HEK293 (cell line): ENCODE measurements around the gene UCK1.

ENCODE experiments used
- CTCF ChIA-PET: fragments of 350-600 bp; formaldehyde crosslinking; extraction: SDS; loops from one replicate; lab custom pipeline; 2021; ENCODE audit warnings: antibody characterized with exemption; lab: Yijun Ruan, JAX
- POLR2A ChIA-PET: fragments of 300-600 bp; formaldehyde crosslinking; extraction: SDS; loops from one replicate; lab custom pipeline; 2020; ENCODE audit warnings: antibody characterized with exemption, inconsistent platforms; lab: Yijun Ruan, JAX
- H3K27ac ChIP-seq: fragments of 200-500 bp; sonication (Bioruptor generic); 2 replicates; pipeline ENCODE4 v1.5.1; 2014; ENCODE audit warnings: low read depth, low read length, control low read depth, inconsistent platforms; ENCODE audit errors: extremely low read depth
- H3K36me3 ChIP-seq, 2 experiments: fragments of 200-500 bp in 1 of 2; sonication (Bioruptor generic) in 1 of 2; 1 replicate in 1 of 2; 2 replicates in 1 of 2; pipeline ENCODE4 v1.5.1; 2014 to 2017; ENCODE audit warnings: inconsistent platforms in 2 of 2, low read length in 2 of 2; ENCODE audit not compliant: control insufficient read depth in 2 of 2, insufficient read depth in 1 of 2
- H3K4me1 ChIP-seq: fragments of 200-500 bp; sonication (Bioruptor generic); 2 replicates; pipeline ENCODE4 v1.5.1; 2014; ENCODE audit warnings: mild to moderate bottlenecking, low read length, inconsistent platforms; ENCODE audit not compliant: control insufficient read depth, insufficient read depth
- H3K4me3 ChIP-seq: 2 replicates; pipeline ENCODE4 v1.5.1; 2011; ENCODE audit warnings: low read depth, mild to moderate bottlenecking, control low read depth, low read length, moderate library complexity
- H3K9me3 ChIP-seq: fragments of 200-500 bp; sonication (Bioruptor generic); 2 replicates; pipeline ENCODE4 v1.5.1; 2014; ENCODE audit warnings: low read depth, low read length, inconsistent platforms; ENCODE audit not compliant: control insufficient read depth, insufficient read depth
- GLI4 ChIP-seq: fragments of 450-650 bp; formaldehyde crosslinking; IDR thresholded peaks from 2 replicates; pipeline ENCODE4 v1.5.1; 2016; ENCODE audit warnings: missing biosample characterization, missing genetic modification characterization
- GLIS1 ChIP-seq: fragments of 450-650 bp; formaldehyde crosslinking; IDR thresholded peaks from 2 replicates; pipeline ENCODE4 v1.5.1; 2016; ENCODE audit warnings: missing biosample characterization, missing genetic modification characterization
- HOXA7 ChIP-seq: sonication (generic); formaldehyde crosslinking; IDR thresholded peaks from 2 replicates; pipeline ENCODE4 v1.8.1; 2022; ENCODE audit warnings: missing genetic modification reagents, borderline replicate concordance
- KLF8 ChIP-seq: fragments of 450-650 bp; formaldehyde crosslinking; IDR thresholded peaks from 2 replicates; pipeline ENCODE4 v1.5.1; 2016; ENCODE audit warnings: missing biosample characterization, missing genetic modification characterization
- MZF1 ChIP-seq: fragments of 450-650 bp; formaldehyde crosslinking; IDR thresholded peaks from 2 replicates; pipeline ENCODE4 v1.5.1; 2017; ENCODE audit warnings: missing biosample characterization, missing genetic modification characterization, borderline replicate concordance
- TRIM28 ChIP-seq: IDR thresholded peaks from 2 replicates; pipeline ENCODE4 v1.6.1; 2011; ENCODE audit warnings: low read length, control low read depth, borderline replicate concordance
- ZIC2 ChIP-seq: fragments of 450-650 bp; formaldehyde crosslinking; IDR thresholded peaks from 2 replicates; pipeline ENCODE4 v1.5.1; 2016; ENCODE audit warnings: missing biosample characterization, missing genetic modification characterization
- ZNF24 ChIP-seq: fragments of 450-650 bp; formaldehyde crosslinking; IDR thresholded peaks from 2 replicates; pipeline ENCODE4 v1.5.1; 2016; ENCODE audit warnings: missing biosample characterization, missing genetic modification characterization
- ZNF335 ChIP-seq: fragments of 450-650 bp; formaldehyde crosslinking; conservative IDR thresholded peaks from 2 replicates; pipeline ENCODE4 v1.5.1; 2016; ENCODE audit warnings: missing biosample characterization, missing genetic modification characterization
- ZNF350 ChIP-seq: fragments of 450-650 bp; formaldehyde crosslinking; IDR thresholded peaks from 2 replicates; pipeline ENCODE4 v1.5.0; 2017; ENCODE audit warnings: missing biosample characterization, mild to moderate bottlenecking, missing genetic modification characterization
- ZNF585B ChIP-seq: fragments of 450-650 bp; formaldehyde crosslinking; IDR thresholded peaks from 2 replicates; pipeline ENCODE4 v1.5.1; 2016; ENCODE audit warnings: missing biosample characterization, missing genetic modification characterization
- ZNF654 ChIP-seq: fragments of 450-650 bp; formaldehyde crosslinking; IDR thresholded peaks from 2 replicates; pipeline ENCODE4 v1.5.1; 2016; ENCODE audit warnings: low read depth, missing biosample characterization, missing genetic modification characterization
- ZNF777 ChIP-seq: fragments of 450-650 bp; formaldehyde crosslinking; IDR thresholded peaks from 2 replicates; pipeline ENCODE4 v1.5.1; 2017; ENCODE audit warnings: missing biosample characterization, missing genetic modification characterization, borderline replicate concordance
- ZNF791 ChIP-seq: fragments of 450-650 bp; formaldehyde crosslinking; IDR thresholded peaks from 2 replicates; pipeline ENCODE4 v1.5.1; 2016; ENCODE audit warnings: missing biosample characterization, missing genetic modification characterization
- ZXDB ChIP-seq: fragments of 450-650 bp; formaldehyde crosslinking; IDR thresholded peaks from 2 replicates; pipeline ENCODE4 v1.5.1; 2016; ENCODE audit warnings: missing biosample characterization, missing genetic modification characterization
- TF ChIP-seq, protein P1 (sequence below): fragments of 450-650 bp; formaldehyde crosslinking; IDR thresholded peaks from 2 replicates; pipeline ENCODE4 v1.5.1; 2016; ENCODE audit warnings: missing biosample characterization, missing genetic modification characterization, borderline replicate concordance
- TF ChIP-seq, protein P2 (sequence below): fragments of 450-650 bp; formaldehyde crosslinking; IDR thresholded peaks from 2 replicates; pipeline ENCODE4 v1.5.1; 2017; ENCODE audit warnings: missing biosample characterization, missing genetic modification characterization
- TF ChIP-seq, protein P3 (sequence below): fragments of 450-650 bp; formaldehyde crosslinking; conservative IDR thresholded peaks from 2 replicates; pipeline ENCODE4 v1.5.1; 2016; ENCODE audit warnings: low read depth, missing biosample characterization, missing genetic modification characterization
- TF ChIP-seq, protein P4 (sequence below): fragments of 450-650 bp; formaldehyde crosslinking; IDR thresholded peaks from 2 replicates; pipeline ENCODE4 v1.5.1; 2016; ENCODE audit warnings: missing biosample characterization, missing genetic modification characterization
- TF ChIP-seq, protein P5 (sequence below): fragments of 450-650 bp; formaldehyde crosslinking; IDR thresholded peaks from 2 replicates; pipeline ENCODE4 v1.5.1; 2016; ENCODE audit warnings: missing biosample characterization, missing genetic modification characterization
- TF ChIP-seq, protein P6 (sequence below): fragments of 450-650 bp; formaldehyde crosslinking; IDR thresholded peaks from 2 replicates; pipeline ENCODE4 v1.5.1; 2016; ENCODE audit warnings: missing biosample characterization, missing genetic modification characterization

Gene UCK1

DNA sequence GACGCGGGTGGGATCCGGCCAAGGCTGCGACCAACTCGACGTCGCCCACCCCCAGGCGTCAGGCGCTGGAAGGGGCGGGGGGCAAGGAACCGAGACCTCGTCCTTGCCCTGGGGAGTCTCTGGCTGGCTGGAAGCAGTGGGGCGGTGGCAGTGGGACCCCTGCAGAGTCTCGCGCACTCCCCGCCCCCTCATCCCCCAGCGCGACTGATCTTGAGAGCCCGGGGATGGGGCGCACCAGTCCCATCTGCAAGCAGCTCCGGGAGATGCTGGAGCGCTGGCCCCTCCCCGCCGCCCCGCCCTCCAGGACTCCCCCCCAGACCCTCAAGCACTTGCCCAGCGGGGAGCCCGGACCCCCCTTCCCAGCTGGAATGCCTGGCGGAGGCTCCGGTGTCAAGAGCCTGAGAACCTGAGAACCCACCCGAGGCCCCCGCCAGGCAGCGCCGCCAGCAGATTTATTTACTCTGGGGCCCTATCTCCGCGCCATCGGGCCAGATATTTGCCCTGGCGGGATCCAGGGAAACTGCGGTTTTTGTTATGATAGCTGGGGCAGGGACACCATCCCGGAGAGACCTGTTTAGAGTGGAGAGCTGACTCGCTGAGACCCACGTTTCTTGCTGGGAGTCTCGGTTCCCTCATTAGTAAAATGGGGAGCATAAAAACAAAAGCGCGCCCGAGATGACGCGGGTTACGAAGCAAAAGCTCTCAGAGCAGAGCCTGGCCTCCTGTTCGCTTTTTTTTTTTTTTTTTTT, 15.4 kb upstream of the UCK1 start:
- Histone ChIP-seq H3K9me3 (no peaks in the 10 kb centered on the region), H3K27ac (peak overlapping the region; percentile 36; the same call in 1 of the 2 replicates), H3K36me3 (no peaks in the 10 kb centered on the region), H3K4me3 (peak overlapping the region; percentile 28), H3K4me1 (0 out of 2 replicates have a peak, but pooled peaks cover 3% of the 10 kb centered on the region)
- CTCF ChIA-PET = interaction anchor here (0.6 to 1.2 kb wide), 9 partner anchors 11 to 940 kb away, joined by 3 to 4 read pairs (median 3); no protein-coding TSS in a partner anchor
- POLR2A ChIA-PET = interaction anchor here (0.5 to 1.7 kb wide), 8 partner anchors 13 to 229 kb away, joined by 3 to 7 read pairs (median 4); no protein-coding TSS in a partner anchor
- TF ChIP-seq GLI4 (tag by site-specific recombination) (no peak), ZNF777 (tag by site-specific recombination) (0 out of 2 replicates have a peak, but pooled peaks have one; percentile 6), ZNF335 (tag by site-specific recombination) (peak; percentile 72), ZNF24 (tag by site-specific recombination) (no peak), ZNF585B (tag by site-specific recombination) (no peak), ZNF350 (no peak), TRIM28 (no peak), KLF8 (tag by site-specific recombination) (0 out of 2 replicates have a peak, but pooled peaks have one; percentile 15), ZXDB (tag by site-specific recombination) (no peak), MZF1 (tag by site-specific recombination) (no peak), ZNF791 (no peak), HOXA7 (CRISPR knock-in tag) (no peak), ZIC2 (peak; percentile 93), GLIS1 (tag by site-specific recombination) (peak; percentile 95), ZNF654 (no peak)
- TF ChIP-seq, protein P1, sequence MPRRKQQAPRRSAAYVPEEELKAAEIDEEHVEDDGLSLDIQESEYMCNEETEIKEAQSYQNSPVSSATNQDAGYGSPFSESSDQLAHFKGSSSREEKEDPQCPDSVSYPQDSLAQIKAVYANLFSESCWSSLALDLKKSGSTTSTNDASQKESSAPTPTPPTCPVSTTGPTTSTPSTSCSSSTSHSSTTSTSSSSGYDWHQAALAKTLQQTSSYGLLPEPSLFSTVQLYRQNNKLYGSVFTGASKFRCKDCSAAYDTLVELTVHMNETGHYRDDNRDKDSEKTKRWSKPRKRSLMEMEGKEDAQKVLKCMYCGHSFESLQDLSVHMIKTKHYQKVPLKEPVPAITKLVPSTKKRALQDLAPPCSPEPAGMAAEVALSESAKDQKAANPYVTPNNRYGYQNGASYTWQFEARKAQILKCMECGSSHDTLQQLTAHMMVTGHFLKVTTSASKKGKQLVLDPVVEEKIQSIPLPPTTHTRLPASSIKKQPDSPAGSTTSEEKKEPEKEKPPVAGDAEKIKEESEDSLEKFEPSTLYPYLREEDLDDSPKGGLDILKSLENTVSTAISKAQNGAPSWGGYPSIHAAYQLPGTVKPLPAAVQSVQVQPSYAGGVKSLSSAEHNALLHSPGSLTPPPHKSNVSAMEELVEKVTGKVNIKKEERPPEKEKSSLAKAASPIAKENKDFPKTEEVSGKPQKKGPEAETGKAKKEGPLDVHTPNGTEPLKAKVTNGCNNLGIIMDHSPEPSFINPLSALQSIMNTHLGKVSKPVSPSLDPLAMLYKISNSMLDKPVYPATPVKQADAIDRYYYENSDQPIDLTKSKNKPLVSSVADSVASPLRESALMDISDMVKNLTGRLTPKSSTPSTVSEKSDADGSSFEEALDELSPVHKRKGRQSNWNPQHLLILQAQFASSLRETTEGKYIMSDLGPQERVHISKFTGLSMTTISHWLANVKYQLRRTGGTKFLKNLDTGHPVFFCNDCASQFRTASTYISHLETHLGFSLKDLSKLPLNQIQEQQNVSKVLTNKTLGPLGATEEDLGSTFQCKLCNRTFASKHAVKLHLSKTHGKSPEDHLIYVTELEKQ = no peak
- TF ChIP-seq, protein P2, sequence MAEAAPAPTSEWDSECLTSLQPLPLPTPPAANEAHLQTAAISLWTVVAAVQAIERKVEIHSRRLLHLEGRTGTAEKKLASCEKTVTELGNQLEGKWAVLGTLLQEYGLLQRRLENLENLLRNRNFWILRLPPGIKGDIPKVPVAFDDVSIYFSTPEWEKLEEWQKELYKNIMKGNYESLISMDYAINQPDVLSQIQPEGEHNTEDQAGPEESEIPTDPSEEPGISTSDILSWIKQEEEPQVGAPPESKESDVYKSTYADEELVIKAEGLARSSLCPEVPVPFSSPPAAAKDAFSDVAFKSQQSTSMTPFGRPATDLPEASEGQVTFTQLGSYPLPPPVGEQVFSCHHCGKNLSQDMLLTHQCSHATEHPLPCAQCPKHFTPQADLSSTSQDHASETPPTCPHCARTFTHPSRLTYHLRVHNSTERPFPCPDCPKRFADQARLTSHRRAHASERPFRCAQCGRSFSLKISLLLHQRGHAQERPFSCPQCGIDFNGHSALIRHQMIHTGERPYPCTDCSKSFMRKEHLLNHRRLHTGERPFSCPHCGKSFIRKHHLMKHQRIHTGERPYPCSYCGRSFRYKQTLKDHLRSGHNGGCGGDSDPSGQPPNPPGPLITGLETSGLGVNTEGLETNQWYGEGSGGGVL (tag by site-specific recombination) = peak; percentile 91
- TF ChIP-seq, protein P3, sequence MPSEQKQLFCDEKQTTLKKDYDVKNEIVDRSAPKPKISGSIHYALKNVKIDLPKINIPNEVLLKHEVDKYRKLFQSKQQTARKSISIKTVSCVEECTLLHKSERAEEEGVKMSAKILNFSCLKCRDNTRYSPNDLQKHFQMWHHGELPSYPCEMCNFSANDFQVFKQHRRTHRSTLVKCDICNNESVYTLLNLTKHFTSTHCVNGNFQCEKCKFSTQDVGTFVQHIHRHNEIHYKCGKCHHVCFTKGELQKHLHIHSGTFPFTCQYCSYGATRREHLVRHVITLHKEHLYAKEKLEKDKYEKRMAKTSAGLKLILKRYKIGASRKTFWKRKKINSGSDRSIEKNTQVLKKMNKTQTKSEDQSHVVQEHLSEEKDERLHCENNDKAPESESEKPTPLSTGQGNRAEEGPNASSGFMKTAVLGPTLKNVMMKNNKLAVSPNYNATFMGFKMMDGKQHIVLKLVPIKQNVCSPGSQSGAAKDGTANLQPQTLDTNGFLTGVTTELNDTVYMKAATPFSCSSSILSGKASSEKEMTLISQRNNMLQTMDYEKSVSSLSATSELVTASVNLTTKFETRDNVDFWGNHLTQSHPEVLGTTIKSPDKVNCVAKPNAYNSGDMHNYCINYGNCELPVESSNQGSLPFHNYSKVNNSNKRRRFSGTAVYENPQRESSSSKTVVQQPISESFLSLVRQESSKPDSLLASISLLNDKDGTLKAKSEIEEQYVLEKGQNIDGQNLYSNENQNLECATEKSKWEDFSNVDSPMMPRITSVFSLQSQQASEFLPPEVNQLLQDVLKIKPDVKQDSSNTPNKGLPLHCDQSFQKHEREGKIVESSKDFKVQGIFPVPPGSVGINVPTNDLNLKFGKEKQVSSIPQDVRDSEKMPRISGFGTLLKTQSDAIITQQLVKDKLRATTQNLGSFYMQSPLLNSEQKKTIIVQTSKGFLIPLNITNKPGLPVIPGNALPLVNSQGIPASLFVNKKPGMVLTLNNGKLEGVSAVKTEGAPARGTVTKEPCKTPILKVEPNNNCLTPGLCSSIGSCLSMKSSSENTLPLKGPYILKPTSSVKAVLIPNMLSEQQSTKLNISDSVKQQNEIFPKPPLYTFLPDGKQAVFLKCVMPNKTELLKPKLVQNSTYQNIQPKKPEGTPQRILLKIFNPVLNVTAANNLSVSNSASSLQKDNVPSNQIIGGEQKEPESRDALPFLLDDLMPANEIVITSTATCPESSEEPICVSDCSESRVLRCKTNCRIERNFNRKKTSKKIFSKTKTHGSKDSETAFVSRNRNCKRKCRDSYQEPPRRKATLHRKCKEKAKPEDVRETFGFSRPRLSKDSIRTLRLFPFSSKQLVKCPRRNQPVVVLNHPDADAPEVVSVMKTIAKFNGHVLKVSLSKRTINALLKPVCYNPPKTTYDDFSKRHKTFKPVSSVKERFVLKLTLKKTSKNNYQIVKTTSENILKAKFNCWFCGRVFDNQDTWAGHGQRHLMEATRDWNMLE = no peak
- TF ChIP-seq, protein P4, sequence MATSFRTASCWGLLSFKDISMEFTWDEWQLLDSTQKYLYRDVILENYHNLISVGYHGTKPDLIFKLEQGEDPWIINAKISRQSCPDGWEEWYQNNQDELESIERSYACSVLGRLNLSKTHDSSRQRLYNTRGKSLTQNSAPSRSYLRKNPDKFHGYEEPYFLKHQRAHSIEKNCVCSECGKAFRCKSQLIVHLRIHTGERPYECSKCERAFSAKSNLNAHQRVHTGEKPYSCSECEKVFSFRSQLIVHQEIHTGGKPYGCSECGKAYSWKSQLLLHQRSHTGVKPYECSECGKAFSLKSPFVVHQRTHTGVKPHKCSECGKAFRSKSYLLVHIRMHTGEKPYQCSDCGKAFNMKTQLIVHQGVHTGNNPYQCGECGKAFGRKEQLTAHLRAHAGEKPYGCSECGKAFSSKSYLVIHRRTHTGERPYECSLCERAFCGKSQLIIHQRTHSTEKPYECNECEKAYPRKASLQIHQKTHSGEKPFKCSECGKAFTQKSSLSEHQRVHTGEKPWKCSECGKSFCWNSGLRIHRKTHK = no peak
- TF ChIP-seq, protein P5, sequence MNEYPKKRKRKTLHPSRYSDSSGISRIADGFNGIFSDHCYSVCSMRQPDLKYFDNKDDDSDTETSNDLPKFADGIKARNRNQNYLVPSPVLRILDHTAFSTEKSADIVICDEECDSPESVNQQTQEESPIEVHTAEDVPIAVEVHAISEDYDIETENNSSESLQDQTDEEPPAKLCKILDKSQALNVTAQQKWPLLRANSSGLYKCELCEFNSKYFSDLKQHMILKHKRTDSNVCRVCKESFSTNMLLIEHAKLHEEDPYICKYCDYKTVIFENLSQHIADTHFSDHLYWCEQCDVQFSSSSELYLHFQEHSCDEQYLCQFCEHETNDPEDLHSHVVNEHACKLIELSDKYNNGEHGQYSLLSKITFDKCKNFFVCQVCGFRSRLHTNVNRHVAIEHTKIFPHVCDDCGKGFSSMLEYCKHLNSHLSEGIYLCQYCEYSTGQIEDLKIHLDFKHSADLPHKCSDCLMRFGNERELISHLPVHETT (tag by site-specific recombination) = no peak
- TF ChIP-seq, protein P6, sequence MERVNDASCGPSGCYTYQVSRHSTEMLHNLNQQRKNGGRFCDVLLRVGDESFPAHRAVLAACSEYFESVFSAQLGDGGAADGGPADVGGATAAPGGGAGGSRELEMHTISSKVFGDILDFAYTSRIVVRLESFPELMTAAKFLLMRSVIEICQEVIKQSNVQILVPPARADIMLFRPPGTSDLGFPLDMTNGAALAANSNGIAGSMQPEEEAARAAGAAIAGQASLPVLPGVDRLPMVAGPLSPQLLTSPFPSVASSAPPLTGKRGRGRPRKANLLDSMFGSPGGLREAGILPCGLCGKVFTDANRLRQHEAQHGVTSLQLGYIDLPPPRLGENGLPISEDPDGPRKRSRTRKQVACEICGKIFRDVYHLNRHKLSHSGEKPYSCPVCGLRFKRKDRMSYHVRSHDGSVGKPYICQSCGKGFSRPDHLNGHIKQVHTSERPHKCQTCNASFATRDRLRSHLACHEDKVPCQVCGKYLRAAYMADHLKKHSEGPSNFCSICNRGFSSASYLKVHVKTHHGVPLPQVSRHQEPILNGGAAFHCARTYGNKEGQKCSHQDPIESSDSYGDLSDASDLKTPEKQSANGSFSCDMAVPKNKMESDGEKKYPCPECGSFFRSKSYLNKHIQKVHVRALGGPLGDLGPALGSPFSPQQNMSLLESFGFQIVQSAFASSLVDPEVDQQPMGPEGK (tag by site-specific recombination) = peak; percentile 83
